ENCODE results near the gene COL4A1.

- no peak for TF ChIP-seq SMARCE1 (IDR thresholded peaks at IDR 0.05; ENCODE audit: borderline replicate concordance)
- TF ChIP-seq USF2 (IDR thresholded peaks at IDR 0.05; ENCODE audit: low read depth, low read length), result no peak
- no peak for TF ChIP-seq USF2 (CRISPR knock-in tag; IDR thresholded peaks at IDR 0.05; ENCODE audit: borderline replicate concordance)
- no peak for TF ChIP-seq HCFC1 (IDR thresholded peaks at IDR 0.05; ENCODE audit: low read depth, low read length)
- TF ChIP-seq ATF4 (CRISPR knock-in tag; IDR thresholded peaks at IDR 0.05), result no peak
- TF ChIP-seq ZNF138 (CRISPR knock-in tag; IDR thresholded peaks at IDR 0.05; ENCODE audit: low read depth), result no peak
- no peak for TF ChIP-seq CBX2 (IDR thresholded peaks at IDR 0.05; ENCODE audit: low read depth, low read length)
- no peak for TF ChIP-seq CBX2 (CRISPR knock-in tag; IDR thresholded peaks at IDR 0.05; ENCODE audit: low read depth)
- no peak for TF ChIP-seq ZNF550 (CRISPR knock-in tag; IDR thresholded peaks at IDR 0.05; ENCODE audit: borderline replicate concordance)
- TF ChIP-seq FIP1L1 (IDR thresholded peaks at IDR 0.05; ENCODE audit: borderline replicate concordance, insufficient read depth, low read depth, low read length), result no peak
- TF ChIP-seq SRSF1 (optimal IDR thresholded peaks at IDR 0.05; ENCODE audit: low read depth, low read length), result no peak
Observed at GRCh38 chr13:110230661-110231347, 76.2 kb downstream of the COL4A1 start.
